H1 (cell line): ENCODE data around the gene PCID2. TPM values are rescaled to one million over a fixed set of nuclear protein-coding genes. Genes with fewer than 3 reads are reported as not detected.

Experiments used
- CREB1 ChIP-seq: IDR thresholded peaks from 2 replicates; pipeline ENCODE4 v1.6.1; 2012; ENCODE audit warnings: inconsistent platforms
- CTBP2 ChIP-seq: IDR thresholded peaks from 2 replicates; pipeline ENCODE4 v1.7.0; 2011; ENCODE audit warnings: borderline replicate concordance, mild to moderate bottlenecking, moderate library complexity, mixed read lengths, low read length; ENCODE audit not compliant: insufficient read depth, insufficient read length
- polyA plus RNA-seq, 7 experiments: library from polyadenylated mRNA; depleted of rRNA in 3 of 7; stranded (reverse) in 5 of 7; unstranded in 2 of 7; fragments of >200 nt in 5 of 7; fragments of 200-250 nt in 2 of 7; gene quantifications; 1 replicate in 5 of 7; 2 replicates in 1 of 7; 4 replicates in 1 of 7; pipeline versions ENCODE4 v1.2.1 to v1.2.3, GENCODE V29; 2011 to 2013; ENCODE audit warnings: missing spikeins in 2 of 7, mixed read lengths in 2 of 7
- total RNA-seq: library from RNA; stranded (reverse); fragmentation: NEBNext Ultra II Directional; extraction: Animal tissue kit (Norgen Biotek cat#: 25700); gene quantifications from 2 replicates; pipeline ENCODE4 v1.2.1, GENCODE V29; 2021

Gene PCID2
- total and polyA plus RNA-seq, 2 of the 8 experiments (the other 6 are each of a cell fraction or from before 2014, with no cell fraction given) = 72.4 to 72.8 TPM

DNA sequence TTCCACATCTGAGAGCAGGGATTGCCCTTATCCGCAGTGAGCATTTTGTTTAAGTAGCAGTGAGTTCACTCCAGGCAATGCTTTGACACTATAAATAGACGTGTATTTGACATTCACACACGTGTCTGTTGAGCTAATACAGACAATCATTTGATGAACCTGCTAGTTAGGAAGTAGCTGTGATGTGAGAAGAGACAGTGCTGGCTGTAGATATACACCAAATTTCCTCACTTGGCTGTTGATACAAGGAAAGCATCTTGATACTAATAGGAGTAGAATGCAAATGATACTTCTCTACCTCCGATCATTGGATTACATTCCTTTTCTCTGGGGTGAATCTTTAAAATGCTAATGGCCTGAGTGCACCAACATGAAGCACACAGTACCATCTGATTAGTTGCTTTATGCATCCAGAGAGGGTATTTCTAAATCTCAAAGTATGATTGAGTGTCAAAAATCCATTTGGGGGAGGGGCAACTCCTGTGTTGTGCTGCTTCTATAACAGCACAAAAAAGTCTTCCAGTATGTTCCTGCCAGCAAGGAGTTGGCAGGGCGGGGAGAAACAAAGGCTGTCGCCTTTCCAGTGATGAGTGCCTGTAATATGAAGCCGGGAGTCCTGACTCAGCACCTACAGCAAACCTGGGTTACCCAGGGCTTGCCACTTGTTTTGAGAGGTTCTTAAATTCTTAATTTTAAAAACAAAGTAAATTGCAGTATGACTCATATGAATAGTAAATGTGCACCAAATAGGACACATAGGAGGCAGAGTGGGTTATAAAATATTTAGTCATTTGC is 8.0 kb upstream of the PCID2 start (continued):
- TF ChIP-seq CTBP2 = no peak
- TF ChIP-seq CREB1 = peak; percentile 86
